CD4-positive, alpha-beta T cell treated with Interferon alpha-2 for 1 hour (primary cell): ENCODE measurements around the gene SMC4.

ENCODE experiments used
- DNase-seq, 2 donors: peaks; one replicate each; pipeline ENCODE4 v3.0.0-alpha.2; 2020 to 2022

SMC4 gene

GRCh38 chr3:160398820-160399124 is 678 bp upstream of the SMC4 start:
- no peak for DNase-seq

GRCh38 chr3:160400030-160400701 is 716 bp downstream of the SMC4 start:
- peak; percentile 2 to 31 for DNase-seq

GRCh38 chr3:160400702-160401150 is 1.3 kb downstream of the SMC4 start:
- no peak for DNase-seq

- peak; percentile 7 to 33 for DNase-seq
These were observed 2.0 kb downstream of the SMC4 start for GRCh38 chr3:160401291-160402095.

- DNase-seq: no peak
These were observed 3.0 kb downstream of the SMC4 start for GRCh38 chr3:160402221-160403027.

- no peak for DNase-seq
These were observed 3.6 kb downstream of the SMC4 start for GRCh38 chr3:160403028-160403545.

- no peak for DNase-seq
These were observed 4.5 kb downstream of the SMC4 start for GRCh38 chr3:160403796-160404470.

GRCh38 chr3:160409812-160410610 is 10.6 kb downstream of the SMC4 start:
- no peak for DNase-seq

GRCh38 chr3:160412477-160412876 is 13.0 kb downstream of the SMC4 start:
- no peak for DNase-seq

- peak; percentile 70 to 79 for DNase-seq
These were observed 14.3 kb downstream of the SMC4 start for GRCh38 chr3:160413613-160414248.

- DNase-seq: no peak
These were observed 17.9 kb downstream of the SMC4 start for GRCh38 chr3:160417311-160417710.

GRCh38 chr3:160427832-160428424 is 28.5 kb downstream of the SMC4 start:
- DNase-seq: no peak

GRCh38 chr3:160434071-160434470 is 34.6 kb downstream of the SMC4 start:
- DNase-seq: no peak

GRCh38 chr3:160435095-160435494 is 35.6 kb downstream of the SMC4 start:
- DNase-seq: no peak

- no peak for DNase-seq
These were observed 36.3 kb downstream of the SMC4 start for GRCh38 chr3:160435747-160436146.

- DNase-seq: no peak
These were observed 37.6 kb downstream of the SMC4 start for GRCh38 chr3:160437083-160437455.

GRCh38 chr3:160440687-160441086 is 41.2 kb downstream of the SMC4 start:
- DNase-seq: no peak

GRCh38 chr3:160444411-160444810 is 45.0 kb downstream of the SMC4 start:
- no peak for DNase-seq

GRCh38 chr3:160445854-160446253 is 46.4 kb downstream of the SMC4 start:
- DNase-seq: no peak

GRCh38 chr3:160446522-160447056 is 47.1 kb downstream of the SMC4 start:
- DNase-seq: no peak

GRCh38 chr3:160447544-160447943 is 48.1 kb downstream of the SMC4 start:
- DNase-seq: no peak
